ENCODE measurements around the gene SORL1. TPM values are rescaled to one million over a fixed set of nuclear protein-coding genes. Genes with fewer than 3 reads are reported as not detected.

Gene SORL1
- total and polyA plus RNA-seq, 2 of the 13 experiments (the other 11 are each of a cell fraction or from before 2014, with no cell fraction given): 21.3 to 148 TPM

- TF ChIP-seq NONO (IDR thresholded peaks at IDR 0.05) (no peak), NONO (CRISPR knock-in tag; conservative IDR thresholded peaks at IDR 0.05) (peak; percentile 73; the same call in 1 of the 2 replicates), ZMYM2 (CRISPR knock-in tag; IDR thresholded peaks at IDR 0.05) (no peak), ZNF451 (CRISPR knock-in tag; IDR thresholded peaks at IDR 0.05) (peak; percentile 27; the same call in 1 of the 2 replicates), ETV5 (CRISPR knock-in tag; IDR thresholded peaks at IDR 0.05; ENCODE audit: borderline replicate concordance) (peak; percentile 65; the same call in 1 of the 2 replicates), AHDC1 (CRISPR knock-in tag; IDR thresholded peaks at IDR 0.05; ENCODE audit: borderline replicate concordance) (peak; percentile 23; the same call in 1 of the 2 replicates), PAXIP1 (CRISPR knock-in tag; conservative IDR thresholded peaks at IDR 0.05) (peak; percentile 66; the same call in 1 of the 2 replicates), ZNF605 (CRISPR knock-in tag; IDR thresholded peaks at IDR 0.05) (peak; percentile 40; the same call in 1 of the 2 replicates), ZNF614 (CRISPR knock-in tag; IDR thresholded peaks at IDR 0.05; ENCODE audit: borderline replicate concordance) (peak; percentile 76; the same call in 1 of the 2 replicates), NCOA2 (CRISPR knock-in tag; IDR thresholded peaks at IDR 0.05) (no peak), SALL1 (CRISPR knock-in tag; IDR thresholded peaks at IDR 0.05) (peak; percentile 84), SPEN (CRISPR knock-in tag; IDR thresholded peaks at IDR 0.05; ENCODE audit: low read depth) (no peak), SOX6 (IDR thresholded peaks at IDR 0.05) (no peak), SOX6 (CRISPR knock-in tag; IDR thresholded peaks at IDR 0.05) (peak; percentile 57), ZC3H4 (CRISPR knock-in tag; IDR thresholded peaks at IDR 0.05; ENCODE audit: borderline replicate concordance) (0 out of 2 replicates have a peak, but pooled peaks have one; percentile 32), ZNF564 (CRISPR knock-in tag; IDR thresholded peaks at IDR 0.05) (0 out of 2 replicates have a peak, but pooled peaks have one; percentile 13), ZNF703 (CRISPR knock-in tag; IDR thresholded peaks at IDR 0.05; ENCODE audit: borderline replicate concordance) (no peak)
Measured at GRCh38 chr11:121451178-121451985, 732 bp upstream of the SORL1 start (continued).

Data from HepG2 (cell line).